GM21390 (cell line): ENCODE data around the gene APBA1.

Source experiments
- ATAC-seq: cut with Tn5 transposase; IDR thresholded peaks from one replicate; pipeline ENCODE4 v1.9.1; 2021; ENCODE audit not compliant: unreplicated experiment

APBA1 gene

GRCh38 chr9:69377981-69378380 lies 294.2 kb downstream of the APBA1 start:
- no peak for ATAC-seq
